Lower leg skin (tissue), 4 donors: ENCODE measurements around the gene SOX13. TPM values are rescaled to one million over a fixed set of nuclear protein-coding genes. Genes with fewer than 3 reads are reported as not detected.
"Not testable (repeated sequence)": the region's sequence is repeated elsewhere in the genome, so short reads cannot be mapped to it uniquely, and the experiment has no call there.

Experiments used
- DNase-seq, 2 donors: peaks; one replicate each; pipeline ENCODE4 v3.0.0-alpha.2; 2019; ENCODE audit warnings: low spot score in 2 of 2
- H3K4me3 ChIP-seq: fragments of 200-600 bp; sonication (generic); 2 replicates; pipeline ENCODE4 v1.5.1; 2017; ENCODE audit warnings: mild to moderate bottlenecking, low read depth; ENCODE audit not compliant: poor library complexity, severe bottlenecking
- CTCF ChIP-seq, 3 donors: fragments of 450-650 bp; IDR thresholded peaks; one replicate each; pipeline ENCODE4 v1.5.1; 2016; ENCODE audit warnings: antibody characterized with exemption in 3 of 3, mild to moderate bottlenecking in 3 of 3, moderate library complexity in 2 of 3
- POLR2A ChIP-seq, 2 donors: fragments of 450-650 bp; IDR thresholded peaks; one replicate each; pipeline ENCODE4 v1.6.1; 2016 to 2017; ENCODE audit warnings: antibody characterized with exemption in 2 of 2, mild to moderate bottlenecking in 1 of 2, moderate library complexity in 1 of 2
- WGBS, 2 donors: methylation state at CpG; one replicate each; pipeline ENCODE4 v1.1.5; 2018; 5-methylcytosine and 5-hydroxymethylcytosine counted together
- intact Hi-C: fragments of 100-400 bp; cut with DNase I; formaldehyde crosslinking; loops from one replicate; pipeline ENCODE4 v1.15.0; 2023; ENCODE audit warnings: low total_unique reads
- total RNA-seq, 4 donors: library from RNA; depleted of rRNA; stranded (reverse); fragments of >200 nt; gene quantifications; one replicate each; pipeline ENCODE4 v1.1.0, GENCODE V29; 2016

SOX13 gene
- total RNA-seq, 4 donors from 2014 or later: 7.2 to 32.2 (median 16.8) TPM

- intact Hi-C loops: no loop called here
- no peak for DNase-seq
- TF ChIP-seq CTCF (IDR thresholded peaks at IDR 0.05) (no peak), POLR2A (IDR thresholded peaks at IDR 0.05) (no peak)
- 57 to 62% methylated on average over 6 of the region's 6 CpGs for WGBS, 2 donors
- no peak overlapping the region for H3K4me3 ChIP-seq
These were observed 21.4 kb downstream of the SOX13 start for GRCh38 chr1:204094313-204094729.

DNA sequence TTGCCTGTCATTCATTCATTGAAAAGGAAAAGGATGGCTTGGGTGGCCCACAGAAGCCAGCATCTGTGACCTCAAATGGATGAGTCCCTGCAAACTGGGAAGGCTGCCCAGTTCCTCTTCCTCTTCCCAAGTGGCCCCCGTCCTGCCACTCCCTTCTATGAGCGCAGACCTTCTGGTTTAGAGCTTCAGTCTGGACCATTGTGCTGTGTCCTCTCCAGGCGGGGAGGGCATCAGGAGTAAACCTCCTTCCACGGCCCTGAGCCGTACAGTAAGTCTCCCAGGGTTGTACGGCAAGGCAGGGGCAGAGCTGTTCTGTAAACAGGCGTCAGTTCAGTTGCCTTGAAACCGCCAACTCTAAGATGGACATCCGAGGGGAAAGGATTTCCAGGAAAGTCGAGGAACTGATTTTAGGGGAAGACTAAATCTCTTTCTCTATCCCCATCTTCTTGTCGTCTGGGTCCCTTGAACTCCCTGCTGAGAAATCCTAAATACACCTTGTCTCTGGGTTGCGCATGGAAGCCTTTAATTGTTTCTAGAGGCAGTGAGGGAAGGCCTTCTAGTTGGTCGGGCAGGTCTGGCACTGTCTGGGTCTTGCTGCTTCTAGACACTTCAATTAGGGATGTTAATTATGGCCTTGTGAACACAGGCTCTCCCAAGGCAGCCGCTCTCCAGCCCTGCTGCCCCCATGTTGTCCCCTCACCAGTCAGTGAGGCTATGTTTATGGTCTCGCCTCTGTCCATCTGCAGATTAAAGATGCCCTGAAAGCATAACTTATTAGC is 22.1 kb downstream of the SOX13 start:
- H3K4me3 ChIP-seq: no peak overlapping the region
- intact Hi-C loops: no loop called here
- TF ChIP-seq POLR2A (IDR thresholded peaks at IDR 0.05) (no peak), CTCF (IDR thresholded peaks at IDR 0.05) (no peak)
- no peak for DNase-seq
- WGBS, 2 donors: 69 to 71% methylated on average over 15 of the region's 15 CpGs

GRCh38 chr1:204096931-204097330 is 24.0 kb downstream of the SOX13 start:
- 59 to 70% methylated on average over 3 of the region's 3 CpGs for WGBS, 2 donors
- DNase-seq: no peak
- intact Hi-C loops: no loop called here
- no peak for TF ChIP-seq CTCF (IDR thresholded peaks at IDR 0.05)
- no peak for TF ChIP-seq POLR2A (IDR thresholded peaks at IDR 0.05)
- no peak overlapping the region for H3K4me3 ChIP-seq

GRCh38 chr1:204098683-204099082 is 25.8 kb downstream of the SOX13 start:
- 87 to 92% methylated on average over 4 of the region's 4 CpGs for WGBS, 2 donors
- H3K4me3 ChIP-seq: no peak overlapping the region
- intact Hi-C loops: no loop called here
- no peak for DNase-seq
- TF ChIP-seq POLR2A (IDR thresholded peaks at IDR 0.05): no peak

DNA sequence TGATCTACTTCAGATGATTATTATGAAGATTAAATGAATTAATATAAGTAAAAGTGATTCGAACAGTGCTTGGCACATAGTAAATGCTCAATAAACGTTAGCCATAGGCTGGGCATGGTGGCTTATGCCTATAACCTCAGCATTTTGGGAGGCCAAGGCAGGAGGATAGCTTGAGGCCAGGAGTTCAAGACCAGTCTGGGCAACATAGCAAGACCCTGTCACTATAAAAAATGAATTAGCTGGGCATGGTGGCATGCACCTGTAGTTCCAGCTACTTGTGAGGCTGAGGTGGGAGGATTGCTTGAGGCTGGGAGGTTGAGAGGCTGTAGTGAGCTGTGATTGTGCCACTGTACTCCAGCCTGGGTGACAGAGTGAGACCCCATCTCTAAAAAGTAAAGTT is 26.8 kb downstream of the SOX13 start:
- WGBS, 2 donors: 77 to 85% methylated on average over 2 of the region's 2 CpGs

GRCh38 chr1:204102029-204102611 is 29.2 kb downstream of the SOX13 start:
- intact Hi-C loops: no loop called here
- 62 to 67% methylated on average over 13 of the region's 13 CpGs for WGBS, 2 donors
- TF ChIP-seq POLR2A (IDR thresholded peaks at IDR 0.05) (no peak), CTCF (IDR thresholded peaks at IDR 0.05) (no peak)

More for the DNA sequence above, 26.8 kb downstream of the SOX13 start:
- intact Hi-C loops, H3K4me3 ChIP-seq, DNase-seq: not testable (repeated sequence)

More at GRCh38 chr1:204102029-204102611, 29.2 kb downstream of the SOX13 start:
- no peak for DNase-seq
- H3K4me3 ChIP-seq: no peak overlapping the region
